GM12878 (cell line): ENCODE data around the gene DPH7. TPM values are rescaled to one million over a fixed set of nuclear protein-coding genes. Genes with fewer than 3 reads are reported as not detected.

Experiments
- ATAC-seq: fragments of 200-7000 bp; cut with Tn5 transposase; 3 replicates; pipeline ENCODE4 v1.9.1; 2020; ENCODE audit warnings: mild to moderate bottlenecking, moderate library complexity
- BruUV-seq: library from RNA; stranded (reverse); fragments of 400-500 nt; replicated peaks from 2 replicates; lab custom pipeline; 2021; lab: Mats Ljungman, UMichigan
- CTCF ChIA-PET: fragments of 300-600 bp; sonication (Branson Sonifier 250); formaldehyde crosslinking; extraction: SDS; loops from one replicate; lab custom pipeline; 2021; ENCODE audit warnings: inconsistent platforms; lab: Yijun Ruan, JAX
- POLR2A ChIA-PET: fragments of 350-600 bp; formaldehyde crosslinking; extraction: SDS; loops from one replicate; lab custom pipeline; 2021; ENCODE audit warnings: inconsistent platforms; lab: Charles Lee
- RAD21 ChIA-PET: fragments of 300-600 bp; sonication (Branson Sonifier 250); formaldehyde crosslinking; loops from one replicate; lab custom pipeline; 2023; ENCODE audit warnings: antibody characterized with exemption; ENCODE audit not compliant: unreplicated experiment; lab: Charles Lee
- SMC1A ChIA-PET: fragments of 300-600 bp; sonication (Branson Sonifier 250); formaldehyde crosslinking; loops from one replicate; lab custom pipeline; 2023; ENCODE audit not compliant: unreplicated experiment, uncharacterized antibody; lab: Charles Lee
- DNase-seq: peaks from one replicate; pipeline ENCODE4 v3.0.0-alpha.2; 2011; ENCODE audit warnings: low read depth, low spot score
- FAIRE-seq: peaks from 3 replicates; lab custom pipeline; 2011; peaks lifted over from hg19 to GRCh38; lab: Jason Lieb, UNC
- H2AFZ ChIP-seq: 2 replicates; pipeline ENCODE4 v1.6.0; 2011; ENCODE audit warnings: low read depth, low read length, control low read depth; ENCODE audit not compliant: control insufficient read depth
- H3K27ac ChIP-seq: 2 replicates; pipeline ENCODE4 v1.5.1; 2011; ENCODE audit warnings: control low read depth; ENCODE audit not compliant: control insufficient read depth, insufficient read depth
- H3K27me3 ChIP-seq, 2 experiments: replicated peaks in 1 of 2; 2 replicates each; pipeline versions ENCODE4 v1.6.0 to v1.6.1; 2011; ENCODE audit warnings: low read length in 1 of 2; ENCODE audit not compliant: control insufficient read depth in 2 of 2, insufficient read depth in 2 of 2
- H3K36me3 ChIP-seq, 2 experiments: 2 replicates each; pipeline ENCODE4 v1.5.1; 2011; ENCODE audit warnings: low read length in 1 of 2; ENCODE audit not compliant: control insufficient read depth in 2 of 2, insufficient read depth in 2 of 2
- H3K4me1 ChIP-seq: 2 replicates; pipeline ENCODE4 v1.6.1; 2011; ENCODE audit warnings: mild to moderate bottlenecking, low read length, moderate library complexity, mixed read lengths; ENCODE audit not compliant: control insufficient read depth, insufficient read depth
- H3K4me2 ChIP-seq: 2 replicates; pipeline ENCODE4 v1.6.0; 2011; ENCODE audit warnings: control low read depth; ENCODE audit not compliant: control insufficient read depth, insufficient read depth
- H3K4me3 ChIP-seq: fragments of 200-600 bp; sonication (generic); 2 replicates; pipeline ENCODE4 v1.5.1; 2016
- H3K79me2 ChIP-seq: 2 replicates; pipeline ENCODE4 v1.6.0; 2011; ENCODE audit warnings: low read length; ENCODE audit not compliant: control insufficient read depth, insufficient read depth
- H3K9ac ChIP-seq: 2 replicates; pipeline ENCODE4 v1.8.0; 2011; ENCODE audit warnings: low read length, control low read depth, mixed read lengths; ENCODE audit not compliant: control insufficient read depth, insufficient read depth
- H3K9me3 ChIP-seq: replicated peaks from 3 replicates; pipeline ENCODE4 v1.5.1; 2011; ENCODE audit warnings: mild to moderate bottlenecking, low read length; ENCODE audit not compliant: control insufficient read depth, insufficient read depth
- H4K20me1 ChIP-seq: 2 replicates; pipeline ENCODE4 v1.6.0; 2011; ENCODE audit not compliant: control insufficient read depth, insufficient read depth
- CREM ChIP-seq: IDR thresholded peaks from 2 replicates; pipeline ENCODE4 v1.6.1; 2014; ENCODE audit warnings: antibody characterized with exemption, low read depth
- GABPA ChIP-seq: IDR thresholded peaks from 2 replicates; pipeline ENCODE4 v1.6.1; 2014; ENCODE audit warnings: antibody characterized with exemption, low read depth, mild to moderate bottlenecking, inconsistent platforms
- MLLT1 ChIP-seq: fragments of 450-650 bp; IDR thresholded peaks from 2 replicates; pipeline ENCODE4 v1.6.1; 2016; ENCODE audit warnings: mild to moderate bottlenecking
- POLR2A ChIP-seq: IDR thresholded peaks from 2 replicates; pipeline ENCODE4 v1.6.1; 2011; ENCODE audit warnings: low read depth, mild to moderate bottlenecking, low read length
- WGBS: methylation state at CpG from one replicate; pipeline ENCODE4 v1.1.6; 2016; ENCODE audit warnings: low lambda C conversion rate; ENCODE audit not compliant: insufficient replicate concordance, insufficient coverage; ENCODE audit errors: missing lambda C conversion rate; 5-methylcytosine and 5-hydroxymethylcytosine counted together
- in situ Hi-C: fragments of 300-500 bp; cut with MboI; formaldehyde crosslinking; loops from 9 replicates; pipeline ENCODE4 v1.14.3; 2018; ENCODE audit warnings: mixed read lengths
- intact Hi-C: fragments of 100-400 bp; cut with micrococcal nuclease; formaldehyde crosslinking; loops from one replicate; pipeline ENCODE4 v1.14.2; 2022; ENCODE audit not compliant: unreplicated experiment
- polyA plus RNA-seq, 11 experiments: library from polyadenylated mRNA; depleted of rRNA in 4 of 11; unstranded in 6 of 11; stranded (reverse) in 5 of 11; fragments of >200 nt; fragmentation: Nextera tagmentation in 4 of 11; fragmentation: Illumina TruSeq in 1 of 11; extraction: Ambion mirVana in 4 of 11; extraction: Trizol in 1 of 11; gene quantifications; 1 replicate in 1 of 11; 2 replicates in 10 of 11; pipeline versions ENCODE4 v1.2.1 to v1.2.3, GENCODE V29; 2011 to 2016; ENCODE audit warnings: inconsistent platforms in 2 of 11, missing spikeins in 2 of 11, low read depth in 1 of 11
- total RNA-seq, 4 experiments: library from RNA; depleted of rRNA in 3 of 4; stranded (reverse); fragments of >200 nt in 3 of 4; fragmentation: Illumina TruSeq in 1 of 4; extraction: Trizol in 1 of 4; gene quantifications; 2 replicates each; pipeline versions ENCODE4 v1.2.1 to v1.2.3, GENCODE V29; 2013 to 2021

The DPH7 gene
- total and polyA plus RNA-seq, 10 of the 15 experiments (the other 5 are each of a cell fraction or from before 2014, with no cell fraction given): 8.7 to 40.0 (median 28.1) TPM

GRCh38 chr9:137580209-137580953 is 1.7 kb upstream of the DPH7 start:
- H3K9ac ChIP-seq: no peak overlapping the region
- H3K27me3 ChIP-seq: no peaks in the 10 kb centered on the region
- SMC1A ChIA-PET: no interaction called here
- no peak for ATAC-seq
- POLR2A ChIA-PET: no interaction called here
- no peak overlapping the region for H3K4me2 ChIP-seq
- H3K4me1 ChIP-seq: peaks cover 16% of the 10 kb centered on the region
- CTCF ChIA-PET: interaction anchor here (1.2 to 2.3 kb wide), 5 partner anchors 22 to 93 kb away, joined by 3 to 6 read pairs (median 5); no protein-coding TSS in a partner anchor
- no peak overlapping the region for H3K27ac ChIP-seq
- peaks cover 2 to 10% of the 10 kb centered on the region in 2 experiments; a peak in 3 of 4 replicates for H3K36me3 ChIP-seq
- intact Hi-C loops (no loop called here), in situ Hi-C loops (no loop called here)
- peaks cover 24% of the 10 kb centered on the region for H3K79me2 ChIP-seq
- no peak for FAIRE-seq
- H3K9me3 ChIP-seq: no peaks in the 10 kb centered on the region
- 80% methylated on average over 22 of the region's 23 CpGs for WGBS
- no peak overlapping the region for H2AFZ ChIP-seq
- RAD21 ChIA-PET: no interaction called here
- no peak for DNase-seq
- H3K4me3 ChIP-seq: no peak overlapping the region
- BruUV-seq: no TSS peak
- no peaks in the 10 kb centered on the region for H4K20me1 ChIP-seq
- TF ChIP-seq CREM (no peak), POLR2A (peak; percentile 13; the same call in 1 of the 2 replicates)
- TF ChIP-seq, all 136 proteins: peak for 1

DNA sequence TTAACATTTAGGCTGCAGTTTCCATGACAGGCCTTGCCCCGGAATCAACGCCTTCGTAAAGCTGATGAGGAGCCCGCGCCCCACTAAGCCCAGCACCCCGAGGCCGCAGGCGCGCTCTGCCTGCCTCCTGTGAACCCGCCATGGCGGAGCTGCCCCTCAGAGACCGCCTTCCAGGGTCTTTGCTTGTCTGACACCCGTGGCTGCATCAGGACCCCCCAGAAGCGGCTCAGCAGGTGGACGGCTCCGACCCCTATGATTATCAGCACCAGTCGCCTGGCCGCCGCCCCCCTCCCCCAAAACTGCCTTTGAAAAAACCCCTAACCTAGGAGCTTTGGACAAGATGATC is 507 bp upstream of the DPH7 start:
- ChIA-PET SMC1A (no interaction called here), CTCF (interaction anchor here (0.6 to 2.4 kb wide), 9 partner anchors 8 to 446 kb away, joined by 3 to 9 read pairs (median 4); partner anchors contain the start of gene MRPL41), RAD21 (no interaction called here), POLR2A (no interaction called here)
- H3K9me3 ChIP-seq: no peaks in the 10 kb centered on the region
- ATAC-seq (no peak), DNase-seq (no peak), FAIRE-seq (no peak)
- H3K4me1 ChIP-seq: peaks cover 16% of the 10 kb centered on the region
- H3K79me2 ChIP-seq: peaks cover 26% of the 10 kb centered on the region
- no peaks in the 10 kb centered on the region for H4K20me1 ChIP-seq
- in situ Hi-C loops: no loop called here
- no peaks in the 10 kb centered on the region for H3K27me3 ChIP-seq
- peak overlapping the region; percentile 81 for H3K4me2 ChIP-seq
- peak overlapping the region; percentile 80; the same call in 1 of the 2 replicates for H3K9ac ChIP-seq
- peaks cover 4 to 14% of the 10 kb centered on the region in 2 experiments; a peak in 3 of 4 replicates for H3K36me3 ChIP-seq
- intact Hi-C loops: loop anchor here (2.0 kb wide), 1 partner anchor 40 kb away; the partner anchor contains the start of gene EHMT1
- peak overlapping the region; percentile 86; the same call in 1 of the 2 replicates for H3K4me3 ChIP-seq
- TF ChIP-seq GABPA: no peak
- TF ChIP-seq MLLT1: peak; percentile 15; the same call in 1 of the 2 replicates
- no TSS peak for BruUV-seq
- H3K27ac ChIP-seq: no peak overlapping the region
- H2AFZ ChIP-seq: peak overlapping the region; percentile 81
- WGBS: 64% methylated on average over 19 of the region's 19 CpGs
